ENCODE results near the gene CCDC85B. TPM values are rescaled to one million over a fixed set of nuclear protein-coding genes. Genes with fewer than 3 reads are reported as not detected.

The CCDC85B gene
- total RNA-seq, 6 experiments from 2014 or later = 4.9 to 19.2 (median 6.6) TPM

GRCh38 chr11:65851083-65851579, 39.3 kb upstream of the CCDC85B start:
- TF ChIP-seq CTCF (IDR thresholded peaks at IDR 0.05) = peak; percentile 9 to 44 (median 25)
- TF ChIP-seq POLR2A (IDR thresholded peaks at IDR 0.05) = no peak
- Histone ChIP-seq H3K4me3 (no peak overlapping the region), H3K27me3 (no peaks in the 10 kb centered on the region), H3K36me3 (peaks cover 6 to 35% (median 21%) of the 10 kb centered on the region in 4 donors), H3K27ac (no peak overlapping the region), H3K9me3 (no peaks in the 10 kb centered on the region), H3K4me1 (peaks cover 0 to 5% (median 2%) of the 10 kb centered on the region in 4 donors)
- WGBS (ENCODE audit: insufficient coverage, low coverage, low lambda C conversion rate, missing lambda C conversion rate) = no CpG with 5 or more reads among the region's 14 CpGs
- ATAC-seq = peak in 3 of 4 donors; percentile 7 to 11 (median 11)
- intact Hi-C loops (cut with DNase I) = no loop called here
- no peak for DNase-seq

DNA sequence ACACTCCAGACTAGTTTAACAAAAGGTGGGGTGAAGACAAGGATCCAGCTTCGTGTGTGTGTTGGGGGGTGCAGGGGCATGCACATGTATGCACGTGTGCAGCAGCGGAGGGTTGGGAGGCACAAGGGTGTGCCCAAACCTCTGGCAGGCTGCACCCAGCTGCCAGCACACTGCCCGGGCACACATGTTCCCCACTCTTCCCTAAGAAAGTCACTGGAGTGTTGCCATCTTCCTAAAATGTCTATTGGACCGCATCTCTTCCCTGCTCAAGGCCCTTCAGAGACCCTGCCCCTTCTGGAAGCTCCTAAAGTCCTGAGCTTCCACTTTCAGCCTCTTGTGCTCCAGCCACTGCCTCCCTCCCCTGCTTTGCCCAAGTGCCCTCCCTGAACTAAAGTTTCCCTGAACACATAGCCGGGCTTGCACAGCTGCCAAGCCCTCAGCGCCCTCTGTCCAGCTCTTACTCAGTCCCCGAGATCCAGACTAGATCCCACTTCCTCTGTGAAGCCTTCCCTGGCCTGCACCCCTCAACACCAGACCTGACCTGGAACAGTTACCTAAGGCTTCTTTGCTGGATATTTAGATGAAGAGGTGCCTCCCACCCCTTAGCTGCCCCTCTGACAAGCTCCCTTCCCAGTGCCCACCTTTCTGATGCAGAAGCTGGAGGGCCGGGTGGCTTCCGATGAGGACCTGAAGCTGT, 38.5 kb upstream of the CCDC85B start:
- Histone ChIP-seq H3K4me3 (no peak overlapping the region), H3K27ac (no peak overlapping the region), H3K9me3 (no peaks in the 10 kb centered on the region), H3K36me3 (peaks cover 6 to 38% (median 21%) of the 10 kb centered on the region in 4 donors), H3K27me3 (no peaks in the 10 kb centered on the region), H3K4me1 (peaks cover 0 to 9% (median 4%) of the 10 kb centered on the region in 4 donors)
- DNase-seq = no peak
- TF ChIP-seq POLR2A (IDR thresholded peaks at IDR 0.05) = no peak
- TF ChIP-seq CTCF (IDR thresholded peaks at IDR 0.05) = no peak
- 86% methylated on average over 3 of the region's 10 CpGs for WGBS (ENCODE audit: insufficient coverage, low coverage, low lambda C conversion rate, missing lambda C conversion rate)
- ATAC-seq = peak in 1 of 4 donors; percentile 3
- intact Hi-C loops (cut with DNase I) = no loop called here

- no peak for TF ChIP-seq POLR2A (IDR thresholded peaks at IDR 0.05)
- no peak for TF ChIP-seq CTCF (IDR thresholded peaks at IDR 0.05)
- intact Hi-C loops (cut with DNase I) = no loop called here
- Histone ChIP-seq H3K9me3 (no peaks in the 10 kb centered on the region), H3K36me3 (peaks cover 6 to 38% (median 21%) of the 10 kb centered on the region in 4 donors), H3K4me1 (peaks cover 0 to 9% (median 4%) of the 10 kb centered on the region in 4 donors), H3K4me3 (no peak overlapping the region), H3K27me3 (no peaks in the 10 kb centered on the region), H3K27ac (no peak overlapping the region)
- WGBS (ENCODE audit: insufficient coverage, low coverage, low lambda C conversion rate, missing lambda C conversion rate) = 88% methylated on average over 6 of the region's 33 CpGs
- ATAC-seq = no peak
- DNase-seq = peak in 1 of 3 donors; percentile 55
These were observed 37.8 kb upstream of the CCDC85B start for GRCh38 chr11:65852508-65853245.

- H3K9me3 ChIP-seq = no peaks in the 10 kb centered on the region
- WGBS (ENCODE audit: insufficient coverage, low coverage, low lambda C conversion rate, missing lambda C conversion rate) = 100% methylated on average over 2 of the region's 6 CpGs
- DNase-seq = no peak
These were observed 37.1 kb upstream of the CCDC85B start for GRCh38 chr11:65853246-65853979.

More at GRCh38 chr11:65853246-65853979, 37.1 kb upstream of the CCDC85B start:
- Histone ChIP-seq H3K27ac (no peak overlapping the region), H3K4me1 (peaks cover 0 to 9% (median 4%) of the 10 kb centered on the region in 4 donors), H3K36me3 (peaks cover 6 to 38% (median 21%) of the 10 kb centered on the region in 4 donors), H3K27me3 (no peaks in the 10 kb centered on the region), H3K4me3 (no peak overlapping the region)
- intact Hi-C loops (cut with DNase I) = no loop called here
- TF ChIP-seq CTCF (IDR thresholded peaks at IDR 0.05) = no peak
- TF ChIP-seq POLR2A (IDR thresholded peaks at IDR 0.05) = no peak
- no peak for ATAC-seq

Measured in right lobe of liver (tissue), 6 donors.